WTC11 (cell line): ENCODE results near the gene C12orf56. TPM values are rescaled to one million over a fixed set of nuclear protein-coding genes. Genes with fewer than 3 reads are reported as not detected.

Experiments
- ATAC-seq: fragments of 200-7000 bp; cut with Tn5 transposase; 2 replicates; pipeline ENCODE4 v1.10.0; 2021; ENCODE audit warnings: mild to moderate bottlenecking, moderate library complexity
- CTCF ChIA-PET: fragments of 300-600 bp; sonication (Branson Sonifier 250); formaldehyde crosslinking; loops from one replicate; lab custom pipeline; 2021; ENCODE audit warnings: antibody characterized with exemption; lab: Charles Lee
- POLR2A ChIA-PET: fragments of 350-600 bp; sonication (Branson Sonifier 250); formaldehyde crosslinking; loops from one replicate; lab custom pipeline; 2021; ENCODE audit warnings: antibody characterized with exemption; lab: Charles Lee
- DNase-seq: peaks from one replicate; pipeline ENCODE4 v3.0.0; 2021; ENCODE audit warnings: low spot score
- H3K27ac Mint-ChIP-seq: 2 replicates; pipeline ENCODE4 v1.8.0; 2021; ENCODE audit warnings: mixed read lengths
- H3K27me3 Mint-ChIP-seq: 2 replicates; pipeline ENCODE4 v1.8.0; 2021; ENCODE audit warnings: low read depth, mild to moderate bottlenecking, moderate library complexity, mixed read lengths
- H3K36me3 Mint-ChIP-seq: 2 replicates; pipeline ENCODE4 v1.8.0; 2021; ENCODE audit warnings: mixed read lengths
- H3K4me1 Mint-ChIP-seq: 2 replicates; pipeline ENCODE4 v1.8.0; 2022; ENCODE audit warnings: mixed read lengths
- H3K4me3 Mint-ChIP-seq: 2 replicates; pipeline ENCODE4 v1.8.0; 2021; ENCODE audit warnings: mild to moderate bottlenecking, moderate library complexity, mixed read lengths
- H3K9me3 Mint-ChIP-seq: 2 replicates; pipeline ENCODE4 v1.8.0; 2021; ENCODE audit warnings: mixed read lengths
- HMGA2 ChIP-seq: fragments of 250-450 bp; sonication (Bioruptor Pico); IDR thresholded peaks from 2 replicates; pipeline ENCODE4 v1.4.0; 2021; ENCODE audit warnings: mild to moderate bottlenecking, moderate library complexity
- NR2C2 ChIP-seq: sonication (generic); formaldehyde crosslinking; IDR thresholded peaks from 2 replicates; pipeline ENCODE4 v1.8.0; 2022; ENCODE audit warnings: mild to moderate bottlenecking, missing genetic modification reagents
- PRRX2 ChIP-seq: fragments of 250-450 bp; sonication (Bioruptor Pico); IDR thresholded peaks from 2 replicates; pipeline ENCODE4 v1.8.0; 2021; ENCODE audit warnings: mild to moderate bottlenecking
- SOX15 ChIP-seq: fragments of 250-450 bp; sonication (Bioruptor Pico); IDR thresholded peaks from 2 replicates; pipeline ENCODE4 v1.9.0; 2021; ENCODE audit warnings: mild to moderate bottlenecking
- ZNF317 ChIP-seq: sonication (generic); formaldehyde crosslinking; IDR thresholded peaks from 2 replicates; pipeline ENCODE4 v1.8.1; 2023; ENCODE audit warnings: low read depth, mild to moderate bottlenecking, moderate library complexity, missing genetic modification reagents, borderline replicate concordance
- ZNF396 ChIP-seq: fragments of 250-450 bp; sonication (Bioruptor Pico); IDR thresholded peaks from 2 replicates; pipeline ENCODE4 v1.8.0; 2021; ENCODE audit warnings: mild to moderate bottlenecking, moderate library complexity, borderline replicate concordance
- ZNF416 ChIP-seq: fragments of 250-450 bp; sonication (Bioruptor Pico); IDR thresholded peaks from 2 replicates; pipeline ENCODE4 v1.9.0; 2021; ENCODE audit warnings: mild to moderate bottlenecking, inconsistent platforms
- ZNF671 ChIP-seq: fragments of 250-450 bp; sonication (Bioruptor Pico); IDR thresholded peaks from 2 replicates; pipeline ENCODE4 v1.8.0; 2021; ENCODE audit warnings: mild to moderate bottlenecking
- total RNA-seq: library from RNA; stranded (reverse); gene quantifications from 3 replicates; pipeline ENCODE4 v1.2.3, GENCODE V29; 2021
- TF ChIP-seq, protein P1 (sequence below): sonication (generic); formaldehyde crosslinking; IDR thresholded peaks from 2 replicates; pipeline ENCODE4 v1.8.1; 2022; ENCODE audit warnings: low read depth, missing genetic modification reagents, borderline replicate concordance
- TF ChIP-seq, protein P2 (sequence below): sonication (generic); formaldehyde crosslinking; IDR thresholded peaks from 2 replicates; pipeline ENCODE4 v1.8.1; 2023; ENCODE audit warnings: mild to moderate bottlenecking, missing genetic modification reagents, moderate library complexity
- TF ChIP-seq, protein P3 (sequence below): sonication (generic); formaldehyde crosslinking; IDR thresholded peaks from 2 replicates; pipeline ENCODE4 v1.8.1; 2023; ENCODE audit warnings: mild to moderate bottlenecking, missing genetic modification reagents, borderline replicate concordance
- TF ChIP-seq, protein P4 (sequence below): sonication (generic); formaldehyde crosslinking; IDR thresholded peaks from 2 replicates; pipeline ENCODE4 v1.8.0; 2023; ENCODE audit warnings: mild to moderate bottlenecking, missing genetic modification reagents
- TF ChIP-seq, protein P5 (sequence below): sonication (generic); formaldehyde crosslinking; IDR thresholded peaks from 2 replicates; pipeline ENCODE4 v1.8.0; 2022; ENCODE audit warnings: missing genetic modification reagents
- TF ChIP-seq, protein P6 (sequence below): sonication (generic); formaldehyde crosslinking; conservative IDR thresholded peaks from 2 replicates; pipeline ENCODE4 v1.8.1; 2022; ENCODE audit warnings: mild to moderate bottlenecking, missing genetic modification reagents
- TF ChIP-seq, protein P7 (sequence below): fragments of 250-450 bp; sonication (Bioruptor Pico); IDR thresholded peaks from 2 replicates; pipeline ENCODE4 v1.9.0; 2021; ENCODE audit warnings: mild to moderate bottlenecking
- TF ChIP-seq, protein P8 (sequence below): fragments of 250-450 bp; sonication (Bioruptor Pico); IDR thresholded peaks from 2 replicates; pipeline ENCODE4 v1.9.0; 2021; ENCODE audit warnings: moderate library complexity, mild to moderate bottlenecking, inconsistent platforms, borderline replicate concordance
- TF ChIP-seq, protein P9 (sequence below): sonication (generic); formaldehyde crosslinking; IDR thresholded peaks from 2 replicates; pipeline ENCODE4 v1.8.1; 2023; ENCODE audit warnings: mild to moderate bottlenecking, missing genetic modification reagents

C12orf56 gene
- total RNA-seq, 1 experiment from 2014 or later: 2.5 TPM

DNA sequence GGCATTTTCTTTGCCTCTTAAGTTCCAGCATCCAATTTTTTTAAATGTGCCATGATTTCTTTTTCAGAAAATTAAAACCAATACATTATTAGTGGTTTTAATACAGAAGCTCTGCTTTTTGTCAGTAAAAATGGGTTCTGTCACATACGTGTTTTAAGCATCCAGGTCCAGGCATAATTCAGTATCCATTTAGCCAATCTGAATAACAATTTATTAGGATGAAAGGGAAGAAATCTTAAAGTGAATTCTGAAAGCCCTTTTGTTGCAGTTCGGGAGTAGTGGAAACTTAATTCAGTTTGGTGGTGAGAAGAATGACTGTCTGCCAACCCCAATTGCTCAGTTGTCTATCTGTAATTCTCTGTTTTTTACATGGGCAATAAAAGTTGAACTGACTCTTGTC is 20.9 kb upstream of the C12orf56 start (continued):
- TF ChIP-seq, protein P1, sequence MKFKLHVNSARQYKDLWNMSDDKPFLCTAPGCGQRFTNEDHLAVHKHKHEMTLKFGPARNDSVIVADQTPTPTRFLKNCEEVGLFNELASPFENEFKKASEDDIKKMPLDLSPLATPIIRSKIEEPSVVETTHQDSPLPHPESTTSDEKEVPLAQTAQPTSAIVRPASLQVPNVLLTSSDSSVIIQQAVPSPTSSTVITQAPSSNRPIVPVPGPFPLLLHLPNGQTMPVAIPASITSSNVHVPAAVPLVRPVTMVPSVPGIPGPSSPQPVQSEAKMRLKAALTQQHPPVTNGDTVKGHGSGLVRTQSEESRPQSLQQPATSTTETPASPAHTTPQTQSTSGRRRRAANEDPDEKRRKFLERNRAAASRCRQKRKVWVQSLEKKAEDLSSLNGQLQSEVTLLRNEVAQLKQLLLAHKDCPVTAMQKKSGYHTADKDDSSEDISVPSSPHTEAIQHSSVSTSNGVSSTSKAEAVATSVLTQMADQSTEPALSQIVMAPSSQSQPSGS (CRISPR knock-in tag): no peak
- TF ChIP-seq, protein P2, sequence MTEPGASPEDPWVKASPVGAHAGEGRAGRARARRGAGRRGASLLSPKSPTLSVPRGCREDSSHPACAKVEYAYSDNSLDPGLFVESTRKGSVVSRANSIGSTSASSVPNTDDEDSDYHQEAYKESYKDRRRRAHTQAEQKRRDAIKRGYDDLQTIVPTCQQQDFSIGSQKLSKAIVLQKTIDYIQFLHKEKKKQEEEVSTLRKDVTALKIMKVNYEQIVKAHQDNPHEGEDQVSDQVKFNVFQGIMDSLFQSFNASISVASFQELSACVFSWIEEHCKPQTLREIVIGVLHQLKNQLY (CRISPR knock-in tag): no peak
- no peak for TF ChIP-seq PRRX2 (CRISPR knock-in tag)
- TF ChIP-seq HMGA2 (CRISPR knock-in tag): no peak
- TF ChIP-seq NR2C2 (CRISPR knock-in tag): no peak
- TF ChIP-seq, protein P3, sequence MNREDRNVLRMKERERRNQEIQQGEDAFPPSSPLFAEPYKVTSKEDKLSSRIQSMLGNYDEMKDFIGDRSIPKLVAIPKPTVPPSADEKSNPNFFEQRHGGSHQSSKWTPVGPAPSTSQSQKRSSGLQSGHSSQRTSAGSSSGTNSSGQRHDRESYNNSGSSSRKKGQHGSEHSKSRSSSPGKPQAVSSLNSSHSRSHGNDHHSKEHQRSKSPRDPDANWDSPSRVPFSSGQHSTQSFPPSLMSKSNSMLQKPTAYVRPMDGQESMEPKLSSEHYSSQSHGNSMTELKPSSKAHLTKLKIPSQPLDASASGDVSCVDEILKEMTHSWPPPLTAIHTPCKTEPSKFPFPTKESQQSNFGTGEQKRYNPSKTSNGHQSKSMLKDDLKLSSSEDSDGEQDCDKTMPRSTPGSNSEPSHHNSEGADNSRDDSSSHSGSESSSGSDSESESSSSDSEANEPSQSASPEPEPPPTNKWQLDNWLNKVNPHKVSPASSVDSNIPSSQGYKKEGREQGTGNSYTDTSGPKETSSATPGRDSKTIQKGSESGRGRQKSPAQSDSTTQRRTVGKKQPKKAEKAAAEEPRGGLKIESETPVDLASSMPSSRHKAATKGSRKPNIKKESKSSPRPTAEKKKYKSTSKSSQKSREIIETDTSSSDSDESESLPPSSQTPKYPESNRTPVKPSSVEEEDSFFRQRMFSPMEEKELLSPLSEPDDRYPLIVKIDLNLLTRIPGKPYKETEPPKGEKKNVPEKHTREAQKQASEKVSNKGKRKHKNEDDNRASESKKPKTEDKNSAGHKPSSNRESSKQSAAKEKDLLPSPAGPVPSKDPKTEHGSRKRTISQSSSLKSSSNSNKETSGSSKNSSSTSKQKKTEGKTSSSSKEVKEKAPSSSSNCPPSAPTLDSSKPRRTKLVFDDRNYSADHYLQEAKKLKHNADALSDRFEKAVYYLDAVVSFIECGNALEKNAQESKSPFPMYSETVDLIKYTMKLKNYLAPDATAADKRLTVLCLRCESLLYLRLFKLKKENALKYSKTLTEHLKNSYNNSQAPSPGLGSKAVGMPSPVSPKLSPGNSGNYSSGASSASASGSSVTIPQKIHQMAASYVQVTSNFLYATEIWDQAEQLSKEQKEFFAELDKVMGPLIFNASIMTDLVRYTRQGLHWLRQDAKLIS: no peak
- TF ChIP-seq SOX15 (CRISPR knock-in tag): no peak
- TF ChIP-seq, protein P4, sequence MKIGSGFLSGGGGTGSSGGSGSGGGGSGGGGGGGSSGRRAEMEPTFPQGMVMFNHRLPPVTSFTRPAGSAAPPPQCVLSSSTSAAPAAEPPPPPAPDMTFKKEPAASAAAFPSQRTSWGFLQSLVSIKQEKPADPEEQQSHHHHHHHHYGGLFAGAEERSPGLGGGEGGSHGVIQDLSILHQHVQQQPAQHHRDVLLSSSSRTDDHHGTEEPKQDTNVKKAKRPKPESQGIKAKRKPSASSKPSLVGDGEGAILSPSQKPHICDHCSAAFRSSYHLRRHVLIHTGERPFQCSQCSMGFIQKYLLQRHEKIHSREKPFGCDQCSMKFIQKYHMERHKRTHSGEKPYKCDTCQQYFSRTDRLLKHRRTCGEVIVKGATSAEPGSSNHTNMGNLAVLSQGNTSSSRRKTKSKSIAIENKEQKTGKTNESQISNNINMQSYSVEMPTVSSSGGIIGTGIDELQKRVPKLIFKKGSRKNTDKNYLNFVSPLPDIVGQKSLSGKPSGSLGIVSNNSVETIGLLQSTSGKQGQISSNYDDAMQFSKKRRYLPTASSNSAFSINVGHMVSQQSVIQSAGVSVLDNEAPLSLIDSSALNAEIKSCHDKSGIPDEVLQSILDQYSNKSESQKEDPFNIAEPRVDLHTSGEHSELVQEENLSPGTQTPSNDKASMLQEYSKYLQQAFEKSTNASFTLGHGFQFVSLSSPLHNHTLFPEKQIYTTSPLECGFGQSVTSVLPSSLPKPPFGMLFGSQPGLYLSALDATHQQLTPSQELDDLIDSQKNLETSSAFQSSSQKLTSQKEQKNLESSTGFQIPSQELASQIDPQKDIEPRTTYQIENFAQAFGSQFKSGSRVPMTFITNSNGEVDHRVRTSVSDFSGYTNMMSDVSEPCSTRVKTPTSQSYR (CRISPR knock-in tag): no peak
- TF ChIP-seq, protein P5, sequence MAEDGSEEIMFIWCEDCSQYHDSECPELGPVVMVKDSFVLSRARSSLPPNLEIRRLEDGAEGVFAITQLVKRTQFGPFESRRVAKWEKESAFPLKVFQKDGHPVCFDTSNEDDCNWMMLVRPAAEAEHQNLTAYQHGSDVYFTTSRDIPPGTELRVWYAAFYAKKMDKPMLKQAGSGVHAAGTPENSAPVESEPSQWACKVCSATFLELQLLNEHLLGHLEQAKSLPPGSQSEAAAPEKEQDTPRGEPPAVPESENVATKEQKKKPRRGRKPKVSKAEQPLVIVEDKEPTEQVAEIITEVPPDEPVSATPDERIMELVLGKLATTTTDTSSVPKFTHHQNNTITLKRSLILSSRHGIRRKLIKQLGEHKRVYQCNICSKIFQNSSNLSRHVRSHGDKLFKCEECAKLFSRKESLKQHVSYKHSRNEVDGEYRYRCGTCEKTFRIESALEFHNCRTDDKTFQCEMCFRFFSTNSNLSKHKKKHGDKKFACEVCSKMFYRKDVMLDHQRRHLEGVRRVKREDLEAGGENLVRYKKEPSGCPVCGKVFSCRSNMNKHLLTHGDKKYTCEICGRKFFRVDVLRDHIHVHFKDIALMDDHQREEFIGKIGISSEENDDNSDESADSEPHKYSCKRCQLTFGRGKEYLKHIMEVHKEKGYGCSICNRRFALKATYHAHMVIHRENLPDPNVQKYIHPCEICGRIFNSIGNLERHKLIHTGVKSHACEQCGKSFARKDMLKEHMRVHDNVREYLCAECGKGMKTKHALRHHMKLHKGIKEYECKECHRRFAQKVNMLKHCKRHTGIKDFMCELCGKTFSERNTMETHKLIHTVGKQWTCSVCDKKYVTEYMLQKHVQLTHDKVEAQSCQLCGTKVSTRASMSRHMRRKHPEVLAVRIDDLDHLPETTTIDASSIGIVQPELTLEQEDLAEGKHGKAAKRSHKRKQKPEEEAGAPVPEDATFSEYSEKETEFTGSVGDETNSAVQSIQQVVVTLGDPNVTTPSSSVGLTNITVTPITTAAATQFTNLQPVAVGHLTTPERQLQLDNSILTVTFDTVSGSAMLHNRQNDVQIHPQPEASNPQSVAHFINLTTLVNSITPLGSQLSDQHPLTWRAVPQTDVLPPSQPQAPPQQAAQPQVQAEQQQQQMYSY (CRISPR knock-in tag): no peak

DNA sequence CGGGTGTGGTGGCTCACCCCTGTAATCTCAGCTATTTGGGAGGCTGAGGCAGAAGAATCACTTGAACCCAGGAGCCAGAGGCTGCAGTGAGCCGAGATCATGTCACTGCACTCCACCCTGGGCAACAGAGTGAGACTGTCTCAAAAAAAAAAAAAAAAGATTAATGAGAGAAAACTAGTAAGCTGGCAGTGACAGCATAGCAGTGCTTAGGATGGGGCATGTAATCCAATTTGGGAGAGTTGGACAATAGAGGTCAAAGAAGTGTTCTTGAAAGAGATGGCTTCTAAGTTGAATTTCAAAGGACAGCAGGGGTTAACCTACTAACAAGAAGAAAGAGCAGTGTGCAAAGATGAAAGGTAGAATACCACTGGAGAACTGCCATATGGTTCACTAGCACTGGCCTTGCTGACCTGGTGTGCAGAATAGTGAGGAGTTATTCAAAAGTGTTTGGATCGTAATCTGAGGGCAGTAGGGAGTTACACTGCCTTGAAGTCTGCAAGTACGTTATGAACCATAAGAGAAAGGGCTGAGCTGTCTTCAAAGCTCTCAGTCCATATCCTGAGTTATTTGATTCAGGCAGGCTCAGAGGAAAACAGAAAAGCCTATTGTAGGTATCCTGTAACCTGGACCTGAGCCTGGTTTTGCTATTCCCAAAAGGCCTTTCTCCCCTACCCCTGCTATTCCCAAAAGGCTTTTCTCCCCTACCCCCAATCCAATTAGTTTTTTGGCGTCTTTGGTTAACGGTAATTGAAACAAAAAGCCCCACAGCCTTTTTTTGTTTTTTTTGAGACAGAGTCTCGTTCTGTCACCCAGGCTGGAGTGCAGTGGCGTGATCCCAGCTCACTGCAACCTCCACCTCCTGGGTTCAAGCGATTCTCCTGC is 17.0 kb upstream of the C12orf56 start:
- Mint-ChIP-seq H3K27me3 (no peaks in the 10 kb centered on the region), H3K4me1 (peaks cover 31% of the 10 kb centered on the region), H3K27ac (peak overlapping the region; percentile 12; the same call in 1 of the 2 replicates), H3K36me3 (peaks cover 21% of the 10 kb centered on the region), H3K4me3 (no peak overlapping the region), H3K9me3 (no peaks in the 10 kb centered on the region)
- ATAC-seq: no peak
- DNase-seq: no peak
- CTCF ChIA-PET: no interaction called here
- POLR2A ChIA-PET: interaction anchor here (1.2 kb wide), 1 partner anchor 10 kb away, joined by 6 read pairs; no protein-coding TSS in a partner anchor
- TF ChIP-seq ZNF317 (CRISPR knock-in tag) (no peak), ZNF416 (CRISPR knock-in tag) (no peak), ZNF396 (CRISPR knock-in tag) (no peak), ZNF671 (CRISPR knock-in tag) (no peak)
- TF ChIP-seq, protein P6, sequence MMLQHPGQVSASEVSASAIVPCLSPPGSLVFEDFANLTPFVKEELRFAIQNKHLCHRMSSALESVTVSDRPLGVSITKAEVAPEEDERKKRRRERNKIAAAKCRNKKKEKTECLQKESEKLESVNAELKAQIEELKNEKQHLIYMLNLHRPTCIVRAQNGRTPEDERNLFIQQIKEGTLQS (CRISPR knock-in tag): no peak
- TF ChIP-seq, protein P7, sequence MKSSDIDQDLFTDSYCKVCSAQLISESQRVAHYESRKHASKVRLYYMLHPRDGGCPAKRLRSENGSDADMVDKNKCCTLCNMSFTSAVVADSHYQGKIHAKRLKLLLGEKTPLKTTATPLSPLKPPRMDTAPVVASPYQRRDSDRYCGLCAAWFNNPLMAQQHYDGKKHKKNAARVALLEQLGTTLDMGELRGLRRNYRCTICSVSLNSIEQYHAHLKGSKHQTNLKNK (CRISPR knock-in tag): no peak
- TF ChIP-seq, protein P8, sequence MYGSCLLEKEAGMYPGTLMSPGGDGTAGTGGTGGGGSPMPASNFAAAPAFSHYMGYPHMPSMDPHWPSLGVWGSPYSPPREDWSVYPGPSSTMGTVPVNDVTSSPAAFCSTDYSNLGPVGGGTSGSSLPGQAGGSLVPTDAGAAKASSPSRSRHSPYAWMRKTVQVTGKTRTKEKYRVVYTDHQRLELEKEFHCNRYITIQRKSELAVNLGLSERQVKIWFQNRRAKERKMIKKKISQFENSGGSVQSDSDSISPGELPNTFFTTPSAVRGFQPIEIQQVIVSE: no peak
- TF ChIP-seq, protein P9, sequence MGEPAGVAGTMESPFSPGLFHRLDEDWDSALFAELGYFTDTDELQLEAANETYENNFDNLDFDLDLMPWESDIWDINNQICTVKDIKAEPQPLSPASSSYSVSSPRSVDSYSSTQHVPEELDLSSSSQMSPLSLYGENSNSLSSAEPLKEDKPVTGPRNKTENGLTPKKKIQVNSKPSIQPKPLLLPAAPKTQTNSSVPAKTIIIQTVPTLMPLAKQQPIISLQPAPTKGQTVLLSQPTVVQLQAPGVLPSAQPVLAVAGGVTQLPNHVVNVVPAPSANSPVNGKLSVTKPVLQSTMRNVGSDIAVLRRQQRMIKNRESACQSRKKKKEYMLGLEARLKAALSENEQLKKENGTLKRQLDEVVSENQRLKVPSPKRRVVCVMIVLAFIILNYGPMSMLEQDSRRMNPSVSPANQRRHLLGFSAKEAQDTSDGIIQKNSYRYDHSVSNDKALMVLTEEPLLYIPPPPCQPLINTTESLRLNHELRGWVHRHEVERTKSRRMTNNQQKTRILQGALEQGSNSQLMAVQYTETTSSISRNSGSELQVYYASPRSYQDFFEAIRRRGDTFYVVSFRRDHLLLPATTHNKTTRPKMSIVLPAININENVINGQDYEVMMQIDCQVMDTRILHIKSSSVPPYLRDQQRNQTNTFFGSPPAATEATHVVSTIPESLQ: no peak
